Spinal cord (tissue), 10 donors: ENCODE measurements around the gene AHSA1. TPM values are rescaled to one million over a fixed set of nuclear protein-coding genes. Genes with fewer than 3 reads are reported as not detected.

Experiments used
- DNase-seq, 6 donors: peaks; one replicate each; pipeline versions ENCODE4 v3.0.0 to v3.0.0-alpha.2; 2013 to 2015; ENCODE audit warnings: low spot score in 6 of 6, low read depth in 4 of 6
- H3K27ac ChIP-seq: one replicate; pipeline ENCODE4 v1.5.1; 2013; ENCODE audit warnings: low read depth, low read length, control low read depth
- H3K27me3 ChIP-seq: one replicate; pipeline ENCODE4 v1.6.1; 2013; ENCODE audit warnings: low read length; ENCODE audit not compliant: control insufficient read depth, insufficient read depth
- H3K36me3 ChIP-seq: one replicate; pipeline ENCODE4 v1.6.1; 2013; ENCODE audit warnings: low read length; ENCODE audit not compliant: control insufficient read depth, insufficient read depth
- H3K4me1 ChIP-seq: one replicate; pipeline ENCODE4 v1.6.1; 2013; ENCODE audit warnings: low read length; ENCODE audit not compliant: control insufficient read depth, insufficient read depth
- H3K4me3 ChIP-seq: one replicate; pipeline ENCODE4 v1.5.1; 2013; ENCODE audit warnings: low read depth, low read length, control low read depth
- H3K9me3 ChIP-seq: one replicate; pipeline ENCODE4 v1.6.1; 2013; ENCODE audit warnings: low read length; ENCODE audit not compliant: control insufficient read depth, insufficient read depth
- WGBS: methylation state at CpG from one replicate; pipeline ENCODE4 v1.1.5; 2013; ENCODE audit warnings: missing lambda C conversion rate; ENCODE audit not compliant: insufficient coverage; 5-methylcytosine and 5-hydroxymethylcytosine counted together
- polyA plus RNA-seq, 2 donors: library from polyadenylated mRNA; unstranded; fragments of 120-200 nt; gene quantifications; one replicate each; pipeline ENCODE4 v1.2.1, GENCODE V29; 2013; ENCODE audit not compliant: insufficient read length in 2 of 2
- total RNA-seq, 2 donors: library from RNA; depleted of rRNA in 1 of 2; stranded (reverse); fragments of 120-200 nt in 1 of 2; fragments of >200 nt in 1 of 2; gene quantifications; one replicate each; pipeline versions ENCODE4 v1.2.3 to v1.2.4, GENCODE V29; 2013 to 2014
- donor health status: healthy.

Gene AHSA1
- total and polyA plus RNA-seq, 4 donors: 129 to 227 (median 190) TPM

DNA sequence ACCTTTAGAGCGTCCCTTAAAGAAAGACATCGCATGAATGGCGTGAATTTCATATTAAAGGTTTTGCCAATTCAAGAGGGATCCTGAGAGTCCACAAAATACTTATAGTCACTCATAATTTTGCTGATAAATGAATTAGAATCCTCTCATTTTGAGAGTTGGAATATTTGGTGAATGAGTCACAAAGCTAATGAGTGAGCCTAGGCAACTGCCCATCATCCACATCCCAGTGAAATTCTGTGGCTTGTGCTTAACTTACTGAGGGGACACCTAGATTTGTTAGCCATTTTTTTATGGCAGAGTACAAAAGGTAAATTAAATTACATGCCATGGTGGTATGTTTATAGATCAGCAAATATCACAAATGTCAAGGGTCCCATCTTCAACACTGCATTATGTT lies 21.9 kb upstream of the AHSA1 start:
- H3K9me3 ChIP-seq: no peaks in the 10 kb centered on the region
- no peak overlapping the region for H3K27ac ChIP-seq
- H3K4me1 ChIP-seq: no peaks in the 10 kb centered on the region
- H3K27me3 ChIP-seq: no peaks in the 10 kb centered on the region
- no peak overlapping the region for H3K4me3 ChIP-seq
- peaks cover 23% of the 10 kb centered on the region for H3K36me3 ChIP-seq
- no peak for DNase-seq
- WGBS: no CpG with 5 or more reads among the region's 3 CpGs

DNA sequence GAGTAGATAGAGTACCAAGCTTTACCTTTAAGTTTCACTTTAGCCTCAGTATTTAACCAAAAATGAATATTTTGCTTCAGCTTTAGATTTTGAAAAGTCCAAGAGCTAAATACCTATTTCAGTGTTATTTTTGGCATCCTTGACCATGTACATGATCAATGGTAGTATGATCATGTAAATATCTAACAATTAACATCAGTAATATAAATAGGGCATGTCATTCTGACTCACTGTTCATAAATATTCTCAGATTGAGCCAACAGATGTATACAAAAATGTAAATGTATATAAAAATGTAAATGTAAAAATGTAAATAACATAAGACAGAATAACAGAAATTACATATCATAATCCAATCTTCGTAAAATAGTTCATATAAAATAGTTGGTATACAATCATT lies 19.3 kb upstream of the AHSA1 start:
- no peak for DNase-seq
- H3K4me1 ChIP-seq: no peaks in the 10 kb centered on the region
- no CpG with 5 or more reads among the region's 1 CpG for WGBS
- no peak overlapping the region for H3K4me3 ChIP-seq
- H3K36me3 ChIP-seq: peaks cover 33% of the 10 kb centered on the region
- H3K27me3 ChIP-seq: no peaks in the 10 kb centered on the region
- H3K27ac ChIP-seq: no peak overlapping the region
- H3K9me3 ChIP-seq: no peaks in the 10 kb centered on the region

DNA sequence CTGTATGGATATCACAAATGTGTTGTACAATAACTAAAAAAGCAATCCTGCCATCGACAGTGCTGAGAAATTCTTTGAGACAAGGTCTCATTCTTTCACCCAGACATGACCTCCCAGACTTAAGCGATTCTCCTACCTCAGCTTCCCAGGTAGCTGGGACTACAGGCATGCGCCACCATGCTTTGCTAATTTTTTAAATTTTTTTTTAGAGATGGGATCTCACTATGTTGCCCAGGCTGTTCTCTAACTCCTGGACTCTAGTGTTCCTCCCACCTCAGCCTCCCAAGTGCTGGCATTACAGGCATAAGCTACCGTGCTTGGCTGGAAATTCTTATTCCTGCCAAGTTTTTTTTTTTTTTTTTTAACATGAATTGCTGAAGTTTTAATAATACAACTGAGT lies 18.0 kb upstream of the AHSA1 start:
- no peak for DNase-seq
- Histone ChIP-seq H3K9me3 (no peaks in the 10 kb centered on the region), H3K36me3 (peaks cover 35% of the 10 kb centered on the region), H3K4me1 (no peaks in the 10 kb centered on the region), H3K4me3 (no peak overlapping the region), H3K27me3 (no peaks in the 10 kb centered on the region), H3K27ac (no peak overlapping the region)
- WGBS: 100% methylated on average over 2 of the region's 4 CpGs

DNA sequence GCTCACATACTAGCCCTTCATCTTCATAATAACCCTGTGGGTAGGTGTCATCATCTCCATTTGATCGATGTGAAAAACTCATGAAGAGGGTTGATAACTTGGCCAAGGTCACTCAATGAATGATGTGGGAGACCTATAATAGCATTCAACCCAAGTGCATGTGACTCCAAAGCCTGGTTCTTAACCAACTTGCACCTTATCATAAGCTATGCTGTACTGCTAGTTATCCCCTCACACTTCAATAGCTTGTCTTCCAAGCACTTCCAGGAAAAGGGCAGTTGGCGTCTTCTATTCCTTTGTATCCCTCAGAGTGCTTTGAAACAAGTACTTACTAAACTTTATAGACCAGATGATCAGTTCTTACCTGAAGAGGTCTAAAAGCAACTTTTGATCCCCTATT lies 15.7 kb upstream of the AHSA1 start:
- H3K27ac ChIP-seq: no peak overlapping the region
- H3K4me3 ChIP-seq: no peak overlapping the region
- DNase-seq: no peak
- H3K36me3 ChIP-seq: peaks cover 38% of the 10 kb centered on the region
- H3K27me3 ChIP-seq: no peaks in the 10 kb centered on the region
- no CpG with 5 or more reads among the region's 2 CpGs for WGBS
- H3K4me1 ChIP-seq: no peaks in the 10 kb centered on the region
- H3K9me3 ChIP-seq: no peaks in the 10 kb centered on the region

DNA sequence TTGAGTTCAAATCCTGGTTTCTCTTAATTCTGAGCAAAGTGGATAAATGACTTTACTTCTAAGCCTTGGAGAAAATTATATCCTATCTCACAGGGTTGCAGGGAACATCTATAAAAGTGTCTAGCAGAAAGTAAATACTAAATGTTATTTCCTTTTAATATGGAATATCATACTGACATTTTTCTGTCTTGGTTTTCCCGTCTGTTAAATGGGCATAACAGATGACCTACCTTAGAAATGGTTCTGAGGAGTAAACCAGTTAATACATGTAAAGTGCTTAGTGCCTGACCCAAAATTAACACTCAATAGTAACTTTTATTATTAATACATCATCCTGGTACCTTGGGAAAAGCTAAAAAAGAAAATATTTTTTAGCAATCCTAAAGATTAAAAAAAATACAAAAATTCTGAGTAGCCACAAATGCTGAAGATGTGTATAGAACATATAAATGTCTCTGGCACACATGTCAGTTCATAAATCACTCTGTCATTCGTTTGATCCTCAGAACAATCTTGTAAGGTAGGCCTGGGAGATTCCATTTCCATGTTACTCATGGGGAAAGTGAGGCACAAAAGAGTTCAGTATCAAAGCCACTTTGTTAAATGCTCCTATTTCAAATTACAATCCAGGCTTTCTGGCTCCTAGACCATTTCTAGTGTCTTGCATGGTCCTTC lies 1.8 kb upstream of the AHSA1 start:
- WGBS: no CpG with 5 or more reads among the region's 2 CpGs
- no peak overlapping the region for H3K4me3 ChIP-seq

DNA sequence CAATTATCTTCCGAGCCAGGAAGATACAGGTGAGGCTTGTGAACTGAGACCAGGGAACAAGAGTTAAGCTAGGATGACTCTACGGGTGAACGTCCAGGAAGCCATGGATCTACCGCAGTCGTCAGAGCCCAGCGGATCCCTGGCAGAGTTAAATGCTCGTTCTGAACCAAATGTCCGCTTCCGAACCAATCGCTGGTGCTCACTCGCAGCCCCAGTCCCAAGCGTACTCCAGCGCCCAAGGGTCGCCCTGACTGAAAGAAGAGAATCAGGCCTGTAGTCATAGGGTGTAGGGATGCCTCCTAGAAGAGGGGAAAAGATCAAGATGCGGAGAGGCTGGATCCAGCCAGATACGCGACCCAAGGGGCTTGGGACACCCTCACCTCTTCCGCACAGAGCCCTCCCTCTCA lies 775 bp upstream of the AHSA1 start:
- no peak for DNase-seq
- WGBS: under 1% methylated on average over 17 of the region's 18 CpGs
- Histone ChIP-seq H3K4me3 (peak overlapping the region; percentile 85), H3K4me1 (no peaks in the 10 kb centered on the region), H3K27ac (peak overlapping the region; percentile 98), H3K9me3 (no peaks in the 10 kb centered on the region), H3K36me3 (peaks cover 29% of the 10 kb centered on the region), H3K27me3 (no peaks in the 10 kb centered on the region)

More for the DNA sequence above, 1.8 kb upstream of the AHSA1 start:
- H3K9me3 ChIP-seq: no peaks in the 10 kb centered on the region
- no peak overlapping the region for H3K27ac ChIP-seq
- H3K36me3 ChIP-seq: peaks cover 23% of the 10 kb centered on the region
- H3K27me3 ChIP-seq: no peaks in the 10 kb centered on the region
- no peak for DNase-seq
- no peaks in the 10 kb centered on the region for H3K4me1 ChIP-seq

DNA sequence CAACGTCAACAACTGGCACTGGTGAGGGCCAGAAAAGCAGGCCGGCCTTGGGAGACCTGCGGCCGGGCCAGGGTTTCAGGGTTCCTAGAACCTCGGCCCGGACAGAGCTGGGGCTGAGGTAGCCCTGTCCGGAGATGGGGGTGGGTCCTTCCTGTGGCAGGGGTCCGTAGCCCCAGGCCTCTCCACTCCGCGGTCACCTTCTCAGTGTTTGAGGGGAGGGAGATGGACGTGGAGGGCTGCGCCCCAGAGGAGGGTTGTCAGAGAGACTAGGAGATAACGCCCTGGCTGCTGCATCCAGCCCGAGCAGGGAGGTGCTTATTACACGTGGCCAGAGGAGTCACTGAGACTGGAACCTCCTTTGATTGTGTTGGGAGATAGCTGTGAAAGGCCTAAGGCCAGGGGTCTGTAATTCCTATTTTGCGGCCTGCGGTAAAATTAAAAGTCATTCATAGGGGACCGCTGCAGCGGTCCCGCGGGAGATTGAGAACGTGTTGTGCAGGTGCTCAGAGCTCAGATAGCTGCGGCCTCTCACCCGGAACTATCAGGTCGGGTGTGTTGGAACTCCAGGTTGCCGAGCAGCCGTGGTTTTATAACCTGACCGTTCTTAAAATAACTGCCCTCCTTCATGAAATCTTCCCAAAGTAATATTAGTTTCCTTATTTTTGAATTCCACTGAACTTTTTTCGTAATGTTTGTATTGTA lies 507 bp downstream of the AHSA1 start:
- Histone ChIP-seq H3K4me1 (no peaks in the 10 kb centered on the region), H3K9me3 (no peaks in the 10 kb centered on the region), H3K27ac (peak overlapping the region; percentile 98), H3K36me3 (peaks cover 34% of the 10 kb centered on the region), H3K4me3 (peak overlapping the region; percentile 85), H3K27me3 (no peaks in the 10 kb centered on the region)
- 0% methylated on average over 25 of the region's 29 CpGs for WGBS
- peak in 1 of 6 donors; percentile 32 for DNase-seq

DNA sequence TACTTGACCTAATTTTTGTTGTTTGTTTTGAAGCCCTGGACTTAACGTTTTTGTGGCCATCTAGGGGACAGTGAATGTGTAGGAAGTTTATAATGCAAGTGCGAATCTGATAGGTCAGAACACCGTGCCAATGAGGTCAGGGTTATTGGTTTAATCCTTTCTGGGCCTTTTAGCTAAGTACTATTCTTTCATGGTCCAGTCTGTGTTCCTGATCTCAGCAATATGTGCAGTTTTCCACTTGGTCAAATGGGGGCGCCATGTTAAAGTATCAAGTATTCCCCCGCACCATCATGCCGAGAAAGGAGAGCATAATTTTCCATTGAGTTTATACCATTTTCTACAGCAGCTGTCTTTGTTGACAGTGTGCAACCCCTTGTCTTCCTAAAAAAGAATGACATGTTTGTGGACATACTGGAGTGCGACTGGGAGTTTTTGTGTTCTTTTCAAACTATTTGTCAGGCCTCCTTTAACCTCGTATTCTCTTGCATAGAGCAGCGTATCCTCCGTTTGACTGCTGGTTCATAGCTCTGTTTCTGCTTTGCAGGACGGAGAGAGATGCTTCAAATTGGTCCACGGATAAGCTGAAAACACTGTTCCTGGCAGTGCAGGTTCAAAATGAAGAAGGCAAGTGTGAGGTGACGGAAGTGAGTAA lies 1.3 kb downstream of the AHSA1 start:
- no peaks in the 10 kb centered on the region for H3K9me3 ChIP-seq
- no peaks in the 10 kb centered on the region for H3K27me3 ChIP-seq
- H3K36me3 ChIP-seq: peaks cover 40% of the 10 kb centered on the region
- WGBS: 44% methylated on average over 5 of the region's 13 CpGs
- no peak overlapping the region for H3K27ac ChIP-seq
- peak in 2 of 6 donors; percentile 76 to 77 for DNase-seq
- H3K4me1 ChIP-seq: no peaks in the 10 kb centered on the region
- peak overlapping the region; percentile 85 for H3K4me3 ChIP-seq

DNA sequence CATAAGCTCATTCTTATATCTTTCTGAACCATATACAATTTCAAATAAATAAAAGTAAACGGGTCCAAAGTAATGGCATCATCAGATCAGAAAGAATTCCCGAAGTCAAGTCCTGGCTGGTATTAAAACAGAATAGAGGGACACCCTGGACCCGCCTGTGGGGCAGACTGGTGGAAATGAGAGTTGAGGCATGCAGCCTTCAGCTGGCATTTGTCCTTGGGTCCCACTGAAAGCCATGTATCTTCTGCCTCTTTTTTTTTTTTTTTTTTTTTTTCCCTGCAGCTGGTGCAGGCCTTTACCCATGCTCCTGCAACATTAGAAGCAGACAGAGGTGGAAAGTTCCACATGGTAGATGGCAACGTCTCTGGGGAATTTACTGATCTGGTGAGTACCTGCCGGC lies 9.9 kb downstream of the AHSA1 start:
- peaks cover 51% of the 10 kb centered on the region for H3K36me3 ChIP-seq

More for the DNA sequence above, 9.9 kb downstream of the AHSA1 start:
- no peaks in the 10 kb centered on the region for H3K4me1 ChIP-seq
- H3K27ac ChIP-seq: no peak overlapping the region
- H3K27me3 ChIP-seq: no peaks in the 10 kb centered on the region
- no peak for DNase-seq
- H3K4me3 ChIP-seq: no peak overlapping the region
- H3K9me3 ChIP-seq: no peaks in the 10 kb centered on the region
- WGBS: no CpG with 5 or more reads among the region's 5 CpGs
